Measurements from ENCODE around the gene ANKRD39. TPM values are rescaled to one million over a fixed set of nuclear protein-coding genes. Genes with fewer than 3 reads are reported as not detected.
"Not testable (repeated sequence)": the region's sequence is repeated elsewhere in the genome, so short reads cannot be mapped to it uniquely, and the experiment has no call there.

Gene ANKRD39
- total and polyA plus RNA-seq, 10 of the 15 experiments (the other 5 are each of a cell fraction or from before 2014, with no cell fraction given), result 7.4 to 36.2 (median 23.7) TPM

GRCh38 chr2:96805946-96806345 is 51.9 kb downstream of the ANKRD39 start:
- CTCF ChIA-PET, result interaction anchor here (0.8 to 1.4 kb wide), 3 partner anchors 9 to 43 kb away, joined by 3 to 4 read pairs (median 3); no protein-coding TSS in a partner anchor
- H3K4me3 ChIP-seq, result 0 out of 2 replicates have a peak overlapping the region, but pooled peaks have one; percentile 1
- DNase-seq (ENCODE audit: low read depth, low spot score); H3K4me2 ChIP-seq (ENCODE audit: control insufficient read depth, insufficient read depth); H3K27me3 ChIP-seq (replicated peaks in 1 of 2; ENCODE audit: control insufficient read depth in 2 of 2, insufficient read depth in 2 of 2, low read length in 1 of 2); H2AFZ ChIP-seq (ENCODE audit: control insufficient read depth, low read depth, low read length); H4K20me1 ChIP-seq (ENCODE audit: control insufficient read depth, insufficient read depth); FAIRE-seq; H3K79me2 ChIP-seq (ENCODE audit: control insufficient read depth, insufficient read depth, low read length); intact Hi-C loops (cut with micrococcal nuclease; ENCODE audit: unreplicated experiment); ATAC-seq; H3K9me3 ChIP-seq (replicated peaks; ENCODE audit: control insufficient read depth, insufficient read depth, low read length); H3K9ac ChIP-seq (ENCODE audit: control insufficient read depth, insufficient read depth, low read length); BruUV-seq (replicated peaks); in situ Hi-C loops (cut with MboI): not testable (repeated sequence)
- peaks cover 19% of the 10 kb centered on the region for H3K4me1 ChIP-seq (ENCODE audit: control insufficient read depth, insufficient read depth, low read length)
- POLR2A ChIA-PET, result interaction anchor here (0.6 kb wide), 1 partner anchor 42 kb away, joined by 3 read pairs; no protein-coding TSS in a partner anchor
- peaks cover 10 to 19% of the 10 kb centered on the region in 2 experiments; a peak in 3 of 4 replicates for H3K36me3 ChIP-seq (ENCODE audit: control insufficient read depth in 2 of 2, insufficient read depth in 2 of 2, low read length in 1 of 2)
- 65% methylated on average over 1 of the region's 20 CpGs for WGBS (ENCODE audit: insufficient coverage, insufficient replicate concordance, low lambda C conversion rate, missing lambda C conversion rate)
- RAD21 ChIA-PET (ENCODE audit: unreplicated experiment), result interaction anchor here (1.2 kb wide), 1 partner anchor 37 kb away, joined by 3 read pairs; no protein-coding TSS in a partner anchor
- peak overlapping the region; percentile 38; the same call in 1 of the 2 replicates for H3K27ac ChIP-seq (ENCODE audit: control insufficient read depth, insufficient read depth)
- SMC1A ChIA-PET (ENCODE audit: uncharacterized antibody, unreplicated experiment), result interaction anchor here (0.6 kb wide), 2 partner anchors 9 to 38 kb away, joined by 3 to 4 read pairs; no protein-coding TSS in a partner anchor

GRCh38 chr2:96804986-96805385 is 52.8 kb downstream of the ANKRD39 start:
- in situ Hi-C loops (cut with MboI) (no loop called here), intact Hi-C loops (cut with micrococcal nuclease; ENCODE audit: unreplicated experiment) (loop anchor here (5.0 kb wide), 1 partner anchor 168 kb away; the partner anchor contains the start of gene KANSL3)
- CTCF ChIA-PET, result interaction anchor here (1.2 kb wide), 1 partner anchor 41 kb away, joined by 3 read pairs; no protein-coding TSS in a partner anchor
- Histone ChIP-seq H3K4me3 (no peak overlapping the region), H3K9ac (ENCODE audit: control insufficient read depth, insufficient read depth, low read length) (no peak overlapping the region), H3K4me2 (ENCODE audit: control insufficient read depth, insufficient read depth) (no peak overlapping the region), H3K27me3 (replicated peaks in 1 of 2; ENCODE audit: control insufficient read depth in 2 of 2, insufficient read depth in 2 of 2, low read length in 1 of 2) (no peaks in the 10 kb centered on the region), H3K4me1 (ENCODE audit: control insufficient read depth, insufficient read depth, low read length) (peaks cover 22% of the 10 kb centered on the region), H3K36me3 (ENCODE audit: control insufficient read depth in 2 of 2, insufficient read depth in 2 of 2, low read length in 1 of 2) (peaks cover 13 to 15% of the 10 kb centered on the region in 2 experiments), H3K27ac (ENCODE audit: control insufficient read depth, insufficient read depth) (no peak overlapping the region), H3K9me3 (replicated peaks; ENCODE audit: control insufficient read depth, insufficient read depth, low read length) (no peaks in the 10 kb centered on the region), H3K79me2 (ENCODE audit: control insufficient read depth, insufficient read depth, low read length) (no peaks in the 10 kb centered on the region), H2AFZ (ENCODE audit: control insufficient read depth, low read depth, low read length) (no peak overlapping the region), H4K20me1 (ENCODE audit: control insufficient read depth, insufficient read depth) (no peaks in the 10 kb centered on the region)
- no TSS peak for BruUV-seq (replicated peaks)
- SMC1A ChIA-PET (ENCODE audit: uncharacterized antibody, unreplicated experiment), result interaction anchor here (0.6 to 1.0 kb wide), 3 partner anchors 10 to 174 kb away, joined by 3 to 5 read pairs (median 3); partner anchors contain the start of gene ANKRD39
- ATAC-seq (no peak), FAIRE-seq (no peak), DNase-seq (ENCODE audit: low read depth, low spot score) (no peak)
- RAD21 ChIA-PET (ENCODE audit: unreplicated experiment), result no interaction called here
- POLR2A ChIA-PET, result no interaction called here
- TF ChIP-seq CEBPZ (IDR thresholded peaks at IDR 0.05; ENCODE audit: low read depth, low read length) (no peak), MTA2 (IDR thresholded peaks at IDR 0.05; ENCODE audit: low read depth) (no peak), CHD2 (IDR thresholded peaks at IDR 0.05; ENCODE audit: borderline replicate concordance, low read depth, low read length) (no peak), TAF1 (IDR thresholded peaks at IDR 0.05; ENCODE audit: borderline replicate concordance, low read depth, low read length) (no peak), ZNF384 (IDR thresholded peaks at IDR 0.05; ENCODE audit: borderline replicate concordance, low read depth, low read length) (no peak), MLLT1 (IDR thresholded peaks at IDR 0.05) (no peak), ZBTB40 (IDR thresholded peaks at IDR 0.05; ENCODE audit: borderline replicate concordance) (no peak)

Data from GM12878 (cell line).